Measurements from ENCODE around the gene STX3. TPM values are rescaled to one million over a fixed set of nuclear protein-coding genes. Genes with fewer than 3 reads are reported as not detected.

STX3 gene
- total and polyA plus RNA-seq, 2 of the 13 experiments (the other 11 are each of a cell fraction or from before 2014, with no cell fraction given) = 16.5 to 24.0 TPM

GRCh38 chr11:59755701-59756557 is 753 bp downstream of the STX3 start:
- H3K4me1 ChIP-seq (ENCODE audit: insufficient read depth, low read length) = peaks cover 37% of the 10 kb centered on the region
- peak overlapping the region; percentile 98 for H3K4me2 ChIP-seq (ENCODE audit: low read depth, low read length)
- no peak overlapping the region for H2AFZ ChIP-seq (ENCODE audit: low read length)
- no peaks in the 10 kb centered on the region for H3K36me3 ChIP-seq (replicated peaks in 1 of 2; ENCODE audit: control insufficient read depth in 1 of 2, insufficient read depth in 2 of 2, low read length in 2 of 2)
- peak; percentile 76 for ATAC-seq
- H3K9me3 ChIP-seq (ENCODE audit: low read length) = no peaks in the 10 kb centered on the region
- 12% methylated on average over 10 of the region's 23 CpGs for WGBS (ENCODE audit: low lambda C conversion rate)
- ChIA-PET POLR2A (interaction anchor here (0.6 to 4.1 kb wide), 10 partner anchors 8 to 199 kb away, joined by 3 to 28 read pairs (median 4); partner anchors contain the start of genes MRPL16 and PATL1), CTCF (ENCODE audit: low intra/inter-chr PET ratio, low total read pairs) (interaction anchor here (2.9 kb wide), 1 partner anchor 46 kb away, joined by 44 read pairs; no protein-coding TSS in a partner anchor)
- intact Hi-C loops (cut with micrococcal nuclease; ENCODE audit: unreplicated experiment) (loop anchor here (2.0 kb wide), 2 partner anchors 55 to 375 kb away; partner anchors contain the start of gene MRPL16), in situ Hi-C loops (cut with HindIII; ENCODE audit: extremely low pct_ligation_motif_present, low pct_unique_long_range_greater_than_20kb) (loop anchor here (5.0 kb wide), 1 partner anchor 46 kb away; no protein-coding TSS in a partner anchor)
- H4K20me1 ChIP-seq (ENCODE audit: insufficient read depth, low read length) = no peaks in the 10 kb centered on the region
- peaks cover 9% of the 10 kb centered on the region for H3K79me2 ChIP-seq (ENCODE audit: insufficient read depth, low read length)
- no peaks in the 10 kb centered on the region; a peak in 1 of 5 replicates for H3K27me3 ChIP-seq (ENCODE audit: control insufficient read depth in 1 of 2, insufficient read depth in 2 of 2, low read length in 2 of 2)
- BruUV-seq (replicated peaks) = no TSS peak
- H3K9ac ChIP-seq (ENCODE audit: insufficient read depth, low read depth, low read length) = peak overlapping the region; percentile 79
- peak; percentile 56 for DNase-seq (ENCODE audit: low spot score)
- H3K27ac ChIP-seq (ENCODE audit: extremely low read length, insufficient read depth, low read length) = peak overlapping the region; percentile 10
- peak; percentile 48 for FAIRE-seq
- peak overlapping the region; percentile 77 to 93 (median 87) for H3K4me3 ChIP-seq (replicated peaks in 1 of 3; ENCODE audit: insufficient read depth in 1 of 3, low read depth in 2 of 3, low read length in 3 of 3)
- TF ChIP-seq JUND (CRISPR knock-in tag; IDR thresholded peaks at IDR 0.05) (peak; percentile 44; the same call in 1 of the 2 replicates), ZNF264 (CRISPR knock-in tag; IDR thresholded peaks at IDR 0.05) (0 out of 2 replicates have a peak, but pooled peaks have one; percentile 31), ZNF703 (CRISPR knock-in tag; IDR thresholded peaks at IDR 0.05; ENCODE audit: borderline replicate concordance) (no peak), MIER2 (CRISPR knock-in tag; IDR thresholded peaks at IDR 0.05) (0 out of 2 replicates have a peak, but pooled peaks have one; percentile 26), ZNF33B (CRISPR knock-in tag; IDR thresholded peaks at IDR 0.05) (no peak), ZBTB20 (CRISPR knock-in tag; IDR thresholded peaks at IDR 0.05; ENCODE audit: borderline replicate concordance, low read depth) (no peak), GATAD2A (CRISPR knock-in tag; IDR thresholded peaks at IDR 0.05) (peak; percentile 20; the same call in 1 of the 2 replicates), ZNF746 (CRISPR knock-in tag; IDR thresholded peaks at IDR 0.05) (peak; percentile 78; the same call in 1 of the 2 replicates), ZNF274 (CRISPR knock-in tag; IDR thresholded peaks at IDR 0.05) (no peak), DNMT3B (CRISPR knock-in tag; conservative IDR thresholded peaks at IDR 0.05) (no peak), BHLHE40 (IDR thresholded peaks at IDR 0.05; ENCODE audit: low read length) (peak; percentile 50; the same call in 1 of the 2 replicates), NRL (CRISPR knock-in tag; IDR thresholded peaks at IDR 0.05; ENCODE audit: borderline replicate concordance) (peak; percentile 42; the same call in 1 of the 2 replicates), ZNF329 (CRISPR knock-in tag; IDR thresholded peaks at IDR 0.05; ENCODE audit: low read depth) (0 out of 2 replicates have a peak, but pooled peaks have one; percentile 31), HNF4A (CRISPR knock-in tag; IDR thresholded peaks at IDR 0.05) (0 out of 2 replicates have a peak, but pooled peaks have one; percentile 5), CENPX (CRISPR knock-in tag; IDR thresholded peaks at IDR 0.05) (no peak), ZNF350 (CRISPR knock-in tag; IDR thresholded peaks at IDR 0.05; ENCODE audit: borderline replicate concordance, low read depth) (0 out of 2 replicates have a peak, but pooled peaks have one; percentile 37), FOSL2 (CRISPR knock-in tag; IDR thresholded peaks at IDR 0.05) (peak; percentile 96), FOSL1 (CRISPR knock-in tag; IDR thresholded peaks at IDR 0.05; ENCODE audit: borderline replicate concordance) (peak; percentile 65), ZNF281 (CRISPR knock-in tag; IDR thresholded peaks at IDR 0.05; ENCODE audit: borderline replicate concordance) (peak; percentile 25; the same call in 1 of the 2 replicates), PHF21A (CRISPR knock-in tag; IDR thresholded peaks at IDR 0.05) (peak; percentile 23; the same call in 1 of the 2 replicates)
